SH-SY5Y (cell line): Measurements from ENCODE around the gene DDX25.

Experiments
- GATA2 ChIP-seq: IDR thresholded peaks from 2 replicates; pipeline ENCODE4 v1.6.1; 2011; ENCODE audit warnings: mild to moderate bottlenecking, low read depth, low read length
- GATA3 ChIP-seq: IDR thresholded peaks from 2 replicates; pipeline ENCODE4 v1.6.1; 2011; ENCODE audit warnings: low read depth, mild to moderate bottlenecking, low read length, moderate library complexity

- TF ChIP-seq GATA2 (peak; percentile 57; the same call in 1 of the 2 replicates), GATA3 (no peak)
These were observed 31.4 kb downstream of the DDX25 start for GRCh38 chr11:125935618-125936199.
